Cardiac fibroblast (primary cell): ENCODE data around the gene RMC1.
A peak's percentile ranks its signal among the peaks of the same experiment; 100 is the strongest.

ENCODE experiments used
- DNase-seq, 2 donors: peaks; one replicate each; pipeline versions ENCODE4 v3.0.0 to v3.0.0-alpha.2; 2010; ENCODE audit warnings: low read depth in 2 of 2
- H3K4me3 ChIP-seq, 2 donors: replicated peaks in 1 of 2; 1 replicate in 1 of 2; 2 replicates in 1 of 2; pipeline ENCODE4 v1.5.1; 2011; ENCODE audit warnings: low read depth in 2 of 2, low read length in 2 of 2, mild to moderate bottlenecking in 2 of 2, moderate library complexity in 1 of 2
- TF ChIP-seq, protein P1 (sequence below): IDR thresholded peaks from one replicate; pipeline ENCODE4 v1.5.1; 2011; ENCODE audit warnings: low read depth, mild to moderate bottlenecking, low read length, inconsistent platforms

RMC1 gene

DNA sequence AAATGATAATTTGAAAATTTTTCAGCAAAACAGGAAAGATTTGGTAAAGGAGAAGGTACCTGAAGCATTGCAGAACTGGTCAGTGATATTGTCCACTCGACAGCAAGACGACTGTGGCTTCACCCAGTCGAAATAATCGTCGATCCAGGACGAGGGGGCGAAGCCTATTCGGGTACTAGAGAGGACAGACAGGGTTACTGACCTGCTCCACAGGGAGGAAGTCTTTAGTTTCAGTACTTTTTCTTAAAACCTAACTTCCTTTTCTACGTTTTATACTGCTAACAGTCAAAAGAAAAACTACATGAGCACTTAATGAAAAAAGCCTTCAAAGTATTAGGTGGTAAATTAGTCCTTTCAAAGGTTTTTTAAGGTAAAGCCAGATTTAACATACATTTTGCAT is 36.0 kb downstream of the RMC1 start:
- H3K4me3 ChIP-seq: no peak overlapping the region
- TF ChIP-seq, protein P1, sequence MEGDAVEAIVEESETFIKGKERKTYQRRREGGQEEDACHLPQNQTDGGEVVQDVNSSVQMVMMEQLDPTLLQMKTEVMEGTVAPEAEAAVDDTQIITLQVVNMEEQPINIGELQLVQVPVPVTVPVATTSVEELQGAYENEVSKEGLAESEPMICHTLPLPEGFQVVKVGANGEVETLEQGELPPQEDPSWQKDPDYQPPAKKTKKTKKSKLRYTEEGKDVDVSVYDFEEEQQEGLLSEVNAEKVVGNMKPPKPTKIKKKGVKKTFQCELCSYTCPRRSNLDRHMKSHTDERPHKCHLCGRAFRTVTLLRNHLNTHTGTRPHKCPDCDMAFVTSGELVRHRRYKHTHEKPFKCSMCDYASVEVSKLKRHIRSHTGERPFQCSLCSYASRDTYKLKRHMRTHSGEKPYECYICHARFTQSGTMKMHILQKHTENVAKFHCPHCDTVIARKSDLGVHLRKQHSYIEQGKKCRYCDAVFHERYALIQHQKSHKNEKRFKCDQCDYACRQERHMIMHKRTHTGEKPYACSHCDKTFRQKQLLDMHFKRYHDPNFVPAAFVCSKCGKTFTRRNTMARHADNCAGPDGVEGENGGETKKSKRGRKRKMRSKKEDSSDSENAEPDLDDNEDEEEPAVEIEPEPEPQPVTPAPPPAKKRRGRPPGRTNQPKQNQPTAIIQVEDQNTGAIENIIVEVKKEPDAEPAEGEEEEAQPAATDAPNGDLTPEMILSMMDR: no peak
- no peak for DNase-seq

DNA sequence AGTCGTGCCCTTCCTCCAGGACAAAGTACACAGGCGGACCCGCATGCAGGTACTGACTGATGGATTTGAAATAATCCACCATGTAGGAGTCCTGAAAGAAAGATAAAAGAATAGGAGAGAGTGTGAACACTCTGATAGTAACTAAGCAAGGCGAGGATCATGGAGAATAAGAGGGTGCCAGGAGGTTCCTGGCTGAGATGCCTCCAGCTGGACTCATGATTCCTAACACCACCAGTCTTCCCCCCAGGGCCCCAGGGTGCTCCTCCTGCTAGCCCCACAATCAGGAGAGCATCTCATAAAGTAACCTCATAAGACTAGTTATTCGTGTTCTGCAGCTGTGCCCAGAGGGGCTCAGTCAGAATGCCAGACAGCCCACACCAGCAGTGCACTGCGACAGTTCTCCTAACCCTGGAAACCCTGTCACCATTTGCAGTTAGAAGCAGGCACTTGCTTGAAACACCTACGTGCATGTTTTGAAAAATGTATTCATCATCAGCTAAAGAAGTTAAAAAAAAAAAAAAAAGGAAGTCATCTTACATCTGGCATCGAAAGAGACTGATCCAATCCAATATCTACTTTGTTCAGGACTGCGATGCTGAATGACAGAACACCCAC is 36.7 kb downstream of the RMC1 start:
- TF ChIP-seq, protein P1: no peak
- H3K4me3 ChIP-seq: no peak overlapping the region
- no peak for DNase-seq

DNA sequence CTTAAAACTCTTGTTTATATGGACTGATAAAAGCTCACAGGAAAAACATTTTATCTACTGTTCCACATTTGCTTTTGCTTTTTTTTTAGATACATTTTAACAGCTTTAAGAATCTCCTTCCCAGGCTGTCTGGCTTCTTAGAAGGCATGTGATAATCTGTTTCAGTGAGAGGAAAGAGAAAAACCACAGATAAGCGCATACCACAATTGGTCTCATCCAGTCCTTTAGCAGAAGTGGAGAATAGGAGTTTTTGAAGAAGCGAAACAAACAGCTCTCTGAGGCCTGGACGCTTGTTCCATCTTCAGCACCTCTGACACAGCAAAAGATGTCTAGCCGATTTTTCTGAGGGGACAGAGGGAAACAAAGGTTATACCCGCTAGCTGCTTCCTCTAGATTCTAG is 37.6 kb downstream of the RMC1 start:
- TF ChIP-seq, protein P1: no peak
- H3K4me3 ChIP-seq: no peak overlapping the region
- peak in 1 of 2 donors; percentile 75 for DNase-seq

DNA sequence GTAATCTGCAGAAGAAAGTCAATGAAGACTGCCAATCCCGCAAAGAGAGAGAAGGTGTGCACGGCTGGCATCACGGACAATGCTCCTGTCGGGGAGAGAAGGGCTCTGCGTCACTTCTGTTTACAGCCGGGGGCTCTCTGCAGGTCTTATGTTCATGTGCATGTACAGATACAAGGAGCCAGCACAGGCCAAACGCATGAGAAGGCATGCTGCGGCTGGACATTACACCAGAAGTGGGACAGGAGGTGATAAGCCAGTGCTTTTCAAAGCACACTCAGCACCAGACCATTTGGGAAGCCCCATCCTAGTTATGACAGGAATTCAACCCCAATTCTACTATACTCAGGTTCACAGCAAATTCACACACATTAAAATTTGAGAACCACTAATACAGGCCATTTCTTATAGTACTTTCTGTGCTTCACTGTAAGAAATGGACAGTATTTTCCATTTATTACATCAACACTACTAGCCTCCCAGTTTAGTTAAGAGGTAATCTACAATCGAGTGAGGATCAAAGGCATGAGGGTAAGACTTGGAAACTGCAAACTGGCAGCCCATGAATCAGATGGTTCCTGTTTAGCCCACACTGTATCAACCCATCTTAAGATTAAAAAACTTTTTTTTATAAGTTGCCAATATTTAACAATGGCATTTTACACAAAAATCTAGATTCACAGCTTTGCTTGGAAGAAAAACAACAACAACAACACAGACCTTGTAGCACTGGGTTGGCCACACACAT is 38.2 kb downstream of the RMC1 start:
- TF ChIP-seq, protein P1: no peak
- peak in 1 of 2 donors; percentile 34 for DNase-seq
- no peak overlapping the region for H3K4me3 ChIP-seq

DNA sequence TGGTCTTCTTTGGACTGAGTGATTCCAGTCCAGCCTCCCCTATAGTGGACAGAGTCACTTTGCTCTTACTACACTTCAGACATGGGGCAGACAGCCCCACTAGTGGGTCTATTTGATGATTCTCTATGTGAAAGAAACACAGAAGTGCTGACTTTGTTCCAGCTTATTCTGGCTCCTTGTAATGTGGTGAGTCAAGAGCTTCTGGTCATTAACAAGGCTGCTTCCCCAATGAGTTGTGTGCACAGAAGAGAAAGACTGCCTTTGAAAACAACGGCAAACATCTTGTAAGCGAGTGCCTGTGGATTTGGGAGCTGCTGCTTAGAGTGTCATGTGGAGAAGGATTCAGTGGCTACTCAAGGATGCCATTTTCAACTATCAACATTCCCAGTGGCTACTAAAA is 39.1 kb downstream of the RMC1 start:
- no peak for DNase-seq
- TF ChIP-seq, protein P1: no peak

DNA sequence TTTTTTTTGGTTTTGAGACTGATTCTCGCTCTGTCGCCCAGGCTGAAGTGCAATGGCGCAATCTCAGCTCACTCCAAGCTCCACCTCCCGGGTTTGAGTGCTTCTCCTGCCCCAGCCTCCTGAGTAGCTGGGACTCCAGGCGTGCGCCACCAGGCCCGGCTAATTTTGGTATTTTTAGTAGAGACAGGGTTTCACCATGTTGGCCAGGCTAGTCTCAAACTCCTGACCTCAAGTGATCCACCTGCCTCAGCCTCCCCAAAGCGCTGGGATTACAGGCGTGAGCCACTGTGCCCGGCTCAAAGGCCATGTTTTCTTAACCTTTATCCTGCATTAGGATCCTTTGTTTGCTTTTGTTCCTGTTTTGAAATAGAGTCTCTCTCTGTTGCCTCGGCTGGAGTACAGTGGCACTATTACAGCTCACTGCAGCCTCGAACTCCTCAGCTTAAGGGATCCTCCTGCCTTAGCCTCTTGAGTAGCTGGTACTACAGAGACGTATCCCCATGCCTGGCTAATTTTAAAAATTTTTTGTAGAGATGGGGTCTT is 42.0 kb downstream of the RMC1 start:
- no peak overlapping the region for H3K4me3 ChIP-seq
- DNase-seq: no peak

More for the DNA sequence above, 39.1 kb downstream of the RMC1 start:
- H3K4me3 ChIP-seq: no peak overlapping the region

More for the DNA sequence above, 42.0 kb downstream of the RMC1 start:
- TF ChIP-seq, protein P1: no peak
